HEK293 (cell line): ENCODE data around the gene COPE.

Experiments
- CTCF ChIA-PET: fragments of 350-600 bp; formaldehyde crosslinking; extraction: SDS; loops from one replicate; lab custom pipeline; 2021; ENCODE audit warnings: antibody characterized with exemption; lab: Yijun Ruan, JAX
- POLR2A ChIA-PET: fragments of 300-600 bp; formaldehyde crosslinking; extraction: SDS; loops from one replicate; lab custom pipeline; 2020; ENCODE audit warnings: antibody characterized with exemption, inconsistent platforms; lab: Yijun Ruan, JAX
- H3K27ac ChIP-seq: fragments of 200-500 bp; sonication (Bioruptor generic); 2 replicates; pipeline ENCODE4 v1.5.1; 2014; ENCODE audit warnings: low read depth, low read length, control low read depth, inconsistent platforms; ENCODE audit errors: extremely low read depth
- H3K36me3 ChIP-seq, 2 experiments: fragments of 200-500 bp in 1 of 2; sonication (Bioruptor generic) in 1 of 2; 1 replicate in 1 of 2; 2 replicates in 1 of 2; pipeline ENCODE4 v1.5.1; 2014 to 2017; ENCODE audit warnings: inconsistent platforms in 2 of 2, low read length in 2 of 2; ENCODE audit not compliant: control insufficient read depth in 2 of 2, insufficient read depth in 1 of 2
- H3K4me1 ChIP-seq: fragments of 200-500 bp; sonication (Bioruptor generic); 2 replicates; pipeline ENCODE4 v1.5.1; 2014; ENCODE audit warnings: mild to moderate bottlenecking, low read length, inconsistent platforms; ENCODE audit not compliant: control insufficient read depth, insufficient read depth
- H3K4me3 ChIP-seq: 2 replicates; pipeline ENCODE4 v1.5.1; 2011; ENCODE audit warnings: low read depth, mild to moderate bottlenecking, control low read depth, low read length, moderate library complexity
- H3K9me3 ChIP-seq: fragments of 200-500 bp; sonication (Bioruptor generic); 2 replicates; pipeline ENCODE4 v1.5.1; 2014; ENCODE audit warnings: low read depth, low read length, inconsistent platforms; ENCODE audit not compliant: control insufficient read depth, insufficient read depth
- EGR2 ChIP-seq: fragments of 450-650 bp; formaldehyde crosslinking; IDR thresholded peaks from 2 replicates; pipeline ENCODE4 v1.5.1; 2016; ENCODE audit warnings: low read depth, missing biosample characterization, missing genetic modification characterization
- GLIS1 ChIP-seq: fragments of 450-650 bp; formaldehyde crosslinking; IDR thresholded peaks from 2 replicates; pipeline ENCODE4 v1.5.1; 2016; ENCODE audit warnings: missing biosample characterization, missing genetic modification characterization
- GLIS2 ChIP-seq: fragments of 450-650 bp; formaldehyde crosslinking; IDR thresholded peaks from 2 replicates; pipeline ENCODE4 v1.5.1; 2016; ENCODE audit warnings: missing biosample characterization, missing genetic modification characterization
- KLF8 ChIP-seq: fragments of 450-650 bp; formaldehyde crosslinking; IDR thresholded peaks from 2 replicates; pipeline ENCODE4 v1.5.1; 2016; ENCODE audit warnings: missing biosample characterization, missing genetic modification characterization
- KLF9 ChIP-seq: fragments of 450-650 bp; formaldehyde crosslinking; IDR thresholded peaks from 2 replicates; pipeline ENCODE4 v1.5.1; 2016; ENCODE audit warnings: missing biosample characterization, missing genetic modification characterization, low read depth
- SETDB1 ChIP-seq: IDR thresholded peaks from one replicate; pipeline ENCODE4 v1.6.1; 2017; ENCODE audit warnings: mild to moderate bottlenecking, low read length, moderate library complexity, mixed read lengths; ENCODE audit not compliant: insufficient read length
- ZBTB8A ChIP-seq: fragments of 450-650 bp; formaldehyde crosslinking; IDR thresholded peaks from 2 replicates; pipeline ENCODE4 v1.5.1; 2016; ENCODE audit warnings: missing biosample characterization, missing genetic modification characterization
- ZNF140 ChIP-seq: fragments of 450-650 bp; formaldehyde crosslinking; IDR thresholded peaks from 2 replicates; pipeline ENCODE4 v1.5.1; 2016; ENCODE audit warnings: missing biosample characterization, missing genetic modification characterization
- ZNF266 ChIP-seq: fragments of 450-650 bp; formaldehyde crosslinking; IDR thresholded peaks from 2 replicates; pipeline ENCODE4 v1.5.1; 2016; ENCODE audit warnings: missing biosample characterization, missing genetic modification characterization, low read depth
- ZNF292 ChIP-seq: fragments of 450-650 bp; formaldehyde crosslinking; IDR thresholded peaks from 2 replicates; pipeline ENCODE4 v1.5.1; 2016; ENCODE audit warnings: low read depth, missing biosample characterization, missing genetic modification characterization, borderline replicate concordance
- ZNF335 ChIP-seq: fragments of 450-650 bp; formaldehyde crosslinking; conservative IDR thresholded peaks from 2 replicates; pipeline ENCODE4 v1.5.1; 2016; ENCODE audit warnings: missing biosample characterization, missing genetic modification characterization
- ZNF341 ChIP-seq: fragments of 450-650 bp; formaldehyde crosslinking; IDR thresholded peaks from 2 replicates; pipeline ENCODE4; 2016; ENCODE audit warnings: low read depth, missing biosample characterization, missing genetic modification characterization
- ZNF521 ChIP-seq: fragments of 450-650 bp; formaldehyde crosslinking; IDR thresholded peaks from 2 replicates; pipeline ENCODE4 v1.5.1; 2017; ENCODE audit warnings: missing biosample characterization, mild to moderate bottlenecking, missing genetic modification characterization
- ZNF560 ChIP-seq: fragments of 450-650 bp; formaldehyde crosslinking; IDR thresholded peaks from 2 replicates; pipeline ENCODE4 v1.5.1; 2017; ENCODE audit warnings: missing biosample characterization, missing genetic modification characterization, borderline replicate concordance
- ZNF600 ChIP-seq: fragments of 450-650 bp; formaldehyde crosslinking; IDR thresholded peaks from 2 replicates; pipeline ENCODE4 v1.5.1; 2016; ENCODE audit warnings: missing biosample characterization, missing genetic modification characterization
- TF ChIP-seq, protein P1 (sequence below): fragments of 450-650 bp; formaldehyde crosslinking; IDR thresholded peaks from 2 replicates; pipeline ENCODE4 v1.5.1; 2016; ENCODE audit warnings: missing biosample characterization, missing genetic modification characterization
- TF ChIP-seq, protein P2 (sequence below): fragments of 450-650 bp; IDR thresholded peaks from 2 replicates; pipeline ENCODE4 v1.5.1; 2018; ENCODE audit warnings: missing biosample characterization, mild to moderate bottlenecking, missing genetic modification characterization
- TF ChIP-seq, protein P3 (sequence below): fragments of 450-650 bp; formaldehyde crosslinking; IDR thresholded peaks from 2 replicates; pipeline ENCODE4 v1.5.1; 2016; ENCODE audit warnings: missing biosample characterization, missing genetic modification characterization
- TF ChIP-seq, protein P4 (sequence below): fragments of 450-650 bp; formaldehyde crosslinking; IDR thresholded peaks from 2 replicates; pipeline ENCODE4 v1.5.1; 2017; ENCODE audit warnings: missing biosample characterization, mild to moderate bottlenecking, missing genetic modification characterization, moderate library complexity
- TF ChIP-seq, protein P5 (sequence below): fragments of 450-650 bp; formaldehyde crosslinking; optimal IDR thresholded peaks from 2 replicates; pipeline ENCODE3; 2016; ENCODE audit warnings: missing biosample characterization, mild to moderate bottlenecking, missing genetic modification characterization
- TF ChIP-seq, protein P6 (sequence below): fragments of 450-650 bp; formaldehyde crosslinking; IDR thresholded peaks from 2 replicates; pipeline ENCODE4 v1.5.1; 2016; ENCODE audit warnings: missing biosample characterization, missing genetic modification characterization
- TF ChIP-seq, protein P7 (sequence below): fragments of 450-650 bp; formaldehyde crosslinking; IDR thresholded peaks from 2 replicates; pipeline ENCODE4 v1.5.1; 2016; ENCODE audit warnings: missing biosample characterization, missing genetic modification characterization

Gene COPE

DNA sequence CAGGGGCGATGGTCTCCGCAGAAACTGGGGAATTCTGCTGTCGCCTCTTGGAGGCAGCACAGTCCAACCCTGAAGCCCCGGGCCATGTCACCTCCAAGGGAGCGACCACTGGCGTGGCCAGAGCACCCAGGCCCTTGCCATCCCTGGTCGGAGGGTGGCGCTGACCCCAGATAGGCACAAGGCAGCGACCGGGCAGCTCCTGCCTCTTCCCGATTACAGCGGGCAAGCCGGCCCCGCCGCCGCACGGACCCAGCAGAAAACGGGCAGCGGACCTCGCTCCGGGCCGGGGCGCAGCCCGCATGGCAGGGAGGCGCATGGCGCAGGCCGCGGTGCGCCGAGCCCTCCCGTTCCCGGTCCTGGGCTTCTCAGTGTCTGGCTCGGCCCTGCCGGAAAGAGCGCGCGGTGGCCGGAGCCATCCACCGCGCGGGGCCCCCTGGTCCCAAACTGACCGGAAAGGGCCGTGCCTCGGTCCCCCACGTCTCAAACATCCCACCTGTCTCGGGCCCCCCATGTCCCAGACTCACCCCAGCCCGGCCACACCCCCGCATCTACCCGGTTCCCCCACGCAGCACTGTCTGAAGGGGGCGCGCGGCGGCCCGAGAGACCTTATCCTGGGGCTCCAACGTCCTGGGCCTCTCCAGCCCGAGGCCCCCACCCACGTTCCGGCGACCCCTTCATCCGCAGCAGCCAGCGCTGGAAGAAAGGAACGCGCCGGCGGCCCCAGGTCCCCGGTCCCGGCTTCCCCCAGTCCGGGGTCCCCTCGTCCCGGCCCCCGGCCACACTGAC, 24.0 kb downstream of the COPE start:
- Histone ChIP-seq H3K36me3 (peaks cover 0 to 26% of the 10 kb centered on the region in 2 experiments; a peak in 2 of 3 replicates), H3K4me3 (peak overlapping the region; percentile 50), H3K9me3 (no peaks in the 10 kb centered on the region), H3K27ac (peak overlapping the region; percentile 69; the same call in 1 of the 2 replicates), H3K4me1 (no peaks in the 10 kb centered on the region; the same call in 1 of the 2 replicates)
- ChIA-PET POLR2A (interaction anchor here (0.6 to 1.5 kb wide), 2 partner anchors 24 to 92 kb away, joined by 5 to 6 read pairs; partner anchors contain the start of genes COPE and DDX49), CTCF (interaction anchor here (0.6 to 2.3 kb wide), 8 partner anchors 9 to 250 kb away, joined by 3 to 13 read pairs (median 3); no protein-coding TSS in a partner anchor)
- TF ChIP-seq ZNF292 (tag by site-specific recombination) (no peak), ZNF521 (tag by site-specific recombination) (no peak), ZNF560 (tag by site-specific recombination) (no peak), ZNF600 (tag by site-specific recombination) (peak; percentile 30; the same call in 1 of the 2 replicates), SETDB1 (no peak), ZNF140 (no peak), ZNF266 (tag by site-specific recombination) (no peak), ZBTB8A (0 out of 2 replicates have a peak, but pooled peaks have one; percentile 31), EGR2 (tag by site-specific recombination) (peak; percentile 27; the same call in 1 of the 2 replicates), KLF9 (tag by site-specific recombination) (peak; percentile 60; the same call in 1 of the 2 replicates), ZNF341 (tag by site-specific recombination) (no peak), GLIS2 (peak; percentile 39; the same call in 1 of the 2 replicates), ZNF335 (tag by site-specific recombination) (peak; percentile 65), GLIS1 (peak; percentile 15; the same call in 1 of the 2 replicates), KLF8 (tag by site-specific recombination) (peak; percentile 25; the same call in 1 of the 2 replicates)
- TF ChIP-seq, protein P1, sequence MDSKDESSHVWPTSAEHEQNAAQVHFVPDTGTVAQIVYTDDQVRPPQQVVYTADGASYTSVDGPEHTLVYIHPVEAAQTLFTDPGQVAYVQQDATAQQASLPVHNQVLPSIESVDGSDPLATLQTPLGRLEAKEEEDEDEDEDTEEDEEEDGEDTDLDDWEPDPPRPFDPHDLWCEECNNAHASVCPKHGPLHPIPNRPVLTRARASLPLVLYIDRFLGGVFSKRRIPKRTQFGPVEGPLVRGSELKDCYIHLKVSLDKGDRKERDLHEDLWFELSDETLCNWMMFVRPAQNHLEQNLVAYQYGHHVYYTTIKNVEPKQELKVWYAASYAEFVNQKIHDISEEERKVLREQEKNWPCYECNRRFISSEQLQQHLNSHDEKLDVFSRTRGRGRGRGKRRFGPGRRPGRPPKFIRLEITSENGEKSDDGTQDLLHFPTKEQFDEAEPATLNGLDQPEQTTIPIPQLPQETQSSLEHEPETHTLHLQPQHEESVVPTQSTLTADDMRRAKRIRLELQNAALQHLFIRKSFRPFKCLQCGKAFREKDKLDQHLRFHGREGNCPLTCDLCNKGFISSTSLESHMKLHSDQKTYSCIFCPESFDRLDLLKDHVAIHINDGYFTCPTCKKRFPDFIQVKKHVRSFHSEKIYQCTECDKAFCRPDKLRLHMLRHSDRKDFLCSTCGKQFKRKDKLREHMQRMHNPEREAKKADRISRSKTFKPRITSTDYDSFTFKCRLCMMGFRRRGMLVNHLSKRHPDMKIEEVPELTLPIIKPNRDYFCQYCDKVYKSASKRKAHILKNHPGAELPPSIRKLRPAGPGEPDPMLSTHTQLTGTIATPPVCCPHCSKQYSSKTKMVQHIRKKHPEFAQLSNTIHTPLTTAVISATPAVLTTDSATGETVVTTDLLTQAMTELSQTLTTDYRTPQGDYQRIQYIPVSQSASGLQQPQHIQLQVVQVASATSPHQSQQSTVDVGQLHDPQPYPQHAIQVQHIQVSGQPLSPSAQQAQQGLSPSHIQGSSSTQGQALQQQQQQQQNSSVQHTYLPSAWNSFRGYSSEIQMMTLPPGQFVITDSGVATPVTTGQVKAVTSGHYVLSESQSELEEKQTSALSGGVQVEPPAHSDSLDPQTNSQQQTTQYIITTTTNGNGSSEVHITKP (tag by site-specific recombination) = peak; percentile 40; the same call in 1 of the 2 replicates
- TF ChIP-seq, protein P2, sequence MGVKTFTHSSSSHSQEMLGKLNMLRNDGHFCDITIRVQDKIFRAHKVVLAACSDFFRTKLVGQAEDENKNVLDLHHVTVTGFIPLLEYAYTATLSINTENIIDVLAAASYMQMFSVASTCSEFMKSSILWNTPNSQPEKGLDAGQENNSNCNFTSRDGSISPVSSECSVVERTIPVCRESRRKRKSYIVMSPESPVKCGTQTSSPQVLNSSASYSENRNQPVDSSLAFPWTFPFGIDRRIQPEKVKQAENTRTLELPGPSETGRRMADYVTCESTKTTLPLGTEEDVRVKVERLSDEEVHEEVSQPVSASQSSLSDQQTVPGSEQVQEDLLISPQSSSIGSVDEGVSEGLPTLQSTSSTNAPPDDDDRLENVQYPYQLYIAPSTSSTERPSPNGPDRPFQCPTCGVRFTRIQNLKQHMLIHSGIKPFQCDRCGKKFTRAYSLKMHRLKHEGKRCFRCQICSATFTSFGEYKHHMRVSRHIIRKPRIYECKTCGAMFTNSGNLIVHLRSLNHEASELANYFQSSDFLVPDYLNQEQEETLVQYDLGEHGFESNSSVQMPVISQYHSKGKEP = no peak
- TF ChIP-seq, protein P3, sequence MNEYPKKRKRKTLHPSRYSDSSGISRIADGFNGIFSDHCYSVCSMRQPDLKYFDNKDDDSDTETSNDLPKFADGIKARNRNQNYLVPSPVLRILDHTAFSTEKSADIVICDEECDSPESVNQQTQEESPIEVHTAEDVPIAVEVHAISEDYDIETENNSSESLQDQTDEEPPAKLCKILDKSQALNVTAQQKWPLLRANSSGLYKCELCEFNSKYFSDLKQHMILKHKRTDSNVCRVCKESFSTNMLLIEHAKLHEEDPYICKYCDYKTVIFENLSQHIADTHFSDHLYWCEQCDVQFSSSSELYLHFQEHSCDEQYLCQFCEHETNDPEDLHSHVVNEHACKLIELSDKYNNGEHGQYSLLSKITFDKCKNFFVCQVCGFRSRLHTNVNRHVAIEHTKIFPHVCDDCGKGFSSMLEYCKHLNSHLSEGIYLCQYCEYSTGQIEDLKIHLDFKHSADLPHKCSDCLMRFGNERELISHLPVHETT (tag by site-specific recombination) = no peak
- TF ChIP-seq, protein P4, sequence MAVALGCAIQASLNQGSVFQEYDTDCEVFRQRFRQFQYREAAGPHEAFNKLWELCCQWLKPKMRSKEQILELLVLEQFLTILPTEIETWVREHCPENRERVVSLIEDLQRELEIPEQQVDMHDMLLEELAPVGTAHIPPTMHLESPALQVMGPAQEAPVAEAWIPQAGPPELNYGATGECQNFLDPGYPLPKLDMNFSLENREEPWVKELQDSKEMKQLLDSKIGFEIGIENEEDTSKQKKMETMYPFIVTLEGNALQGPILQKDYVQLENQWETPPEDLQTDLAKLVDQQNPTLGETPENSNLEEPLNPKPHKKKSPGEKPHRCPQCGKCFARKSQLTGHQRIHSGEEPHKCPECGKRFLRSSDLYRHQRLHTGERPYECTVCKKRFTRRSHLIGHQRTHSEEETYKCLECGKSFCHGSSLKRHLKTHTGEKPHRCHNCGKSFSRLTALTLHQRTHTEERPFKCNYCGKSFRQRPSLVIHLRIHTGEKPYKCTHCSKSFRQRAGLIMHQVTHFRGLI (tag by site-specific recombination) = no peak
- TF ChIP-seq, protein P5, sequence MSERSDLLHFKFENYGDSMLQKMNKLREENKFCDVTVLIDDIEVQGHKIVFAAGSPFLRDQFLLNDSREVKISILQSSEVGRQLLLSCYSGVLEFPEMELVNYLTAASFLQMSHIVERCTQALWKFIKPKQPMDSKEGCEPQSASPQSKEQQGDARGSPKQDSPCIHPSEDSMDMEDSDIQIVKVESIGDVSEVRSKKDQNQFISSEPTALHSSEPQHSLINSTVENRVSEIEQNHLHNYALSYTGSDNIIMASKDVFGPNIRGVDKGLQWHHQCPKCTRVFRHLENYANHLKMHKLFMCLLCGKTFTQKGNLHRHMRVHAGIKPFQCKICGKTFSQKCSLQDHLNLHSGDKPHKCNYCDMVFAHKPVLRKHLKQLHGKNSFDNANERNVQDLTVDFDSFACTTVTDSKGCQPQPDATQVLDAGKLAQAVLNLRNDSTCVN (tag by site-specific recombination) = peak; percentile 68
- TF ChIP-seq, protein P6, sequence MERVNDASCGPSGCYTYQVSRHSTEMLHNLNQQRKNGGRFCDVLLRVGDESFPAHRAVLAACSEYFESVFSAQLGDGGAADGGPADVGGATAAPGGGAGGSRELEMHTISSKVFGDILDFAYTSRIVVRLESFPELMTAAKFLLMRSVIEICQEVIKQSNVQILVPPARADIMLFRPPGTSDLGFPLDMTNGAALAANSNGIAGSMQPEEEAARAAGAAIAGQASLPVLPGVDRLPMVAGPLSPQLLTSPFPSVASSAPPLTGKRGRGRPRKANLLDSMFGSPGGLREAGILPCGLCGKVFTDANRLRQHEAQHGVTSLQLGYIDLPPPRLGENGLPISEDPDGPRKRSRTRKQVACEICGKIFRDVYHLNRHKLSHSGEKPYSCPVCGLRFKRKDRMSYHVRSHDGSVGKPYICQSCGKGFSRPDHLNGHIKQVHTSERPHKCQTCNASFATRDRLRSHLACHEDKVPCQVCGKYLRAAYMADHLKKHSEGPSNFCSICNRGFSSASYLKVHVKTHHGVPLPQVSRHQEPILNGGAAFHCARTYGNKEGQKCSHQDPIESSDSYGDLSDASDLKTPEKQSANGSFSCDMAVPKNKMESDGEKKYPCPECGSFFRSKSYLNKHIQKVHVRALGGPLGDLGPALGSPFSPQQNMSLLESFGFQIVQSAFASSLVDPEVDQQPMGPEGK = peak; percentile 76
- TF ChIP-seq, protein P7, sequence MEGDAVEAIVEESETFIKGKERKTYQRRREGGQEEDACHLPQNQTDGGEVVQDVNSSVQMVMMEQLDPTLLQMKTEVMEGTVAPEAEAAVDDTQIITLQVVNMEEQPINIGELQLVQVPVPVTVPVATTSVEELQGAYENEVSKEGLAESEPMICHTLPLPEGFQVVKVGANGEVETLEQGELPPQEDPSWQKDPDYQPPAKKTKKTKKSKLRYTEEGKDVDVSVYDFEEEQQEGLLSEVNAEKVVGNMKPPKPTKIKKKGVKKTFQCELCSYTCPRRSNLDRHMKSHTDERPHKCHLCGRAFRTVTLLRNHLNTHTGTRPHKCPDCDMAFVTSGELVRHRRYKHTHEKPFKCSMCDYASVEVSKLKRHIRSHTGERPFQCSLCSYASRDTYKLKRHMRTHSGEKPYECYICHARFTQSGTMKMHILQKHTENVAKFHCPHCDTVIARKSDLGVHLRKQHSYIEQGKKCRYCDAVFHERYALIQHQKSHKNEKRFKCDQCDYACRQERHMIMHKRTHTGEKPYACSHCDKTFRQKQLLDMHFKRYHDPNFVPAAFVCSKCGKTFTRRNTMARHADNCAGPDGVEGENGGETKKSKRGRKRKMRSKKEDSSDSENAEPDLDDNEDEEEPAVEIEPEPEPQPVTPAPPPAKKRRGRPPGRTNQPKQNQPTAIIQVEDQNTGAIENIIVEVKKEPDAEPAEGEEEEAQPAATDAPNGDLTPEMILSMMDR (tag by site-specific recombination) = peak; percentile 58
